Activated CD4-positive, CD25-positive, alpha-beta regulatory T cell treated with anti-CD3 and anti-CD28 coated beads, Interleukin-2, amount 50 U/mL, for 24 hours (primary cell): ENCODE results near the gene PTK7.
A peak's percentile ranks its signal among the peaks of the same experiment; 100 is the strongest.
"Not testable (repeated sequence)": the region's sequence is repeated elsewhere in the genome, so short reads cannot be mapped to it uniquely, and the experiment has no call there.

Experiments used
- ATAC-seq, 2 donors: fragments of 150-1000 bp; cut with Tn5 transposase; one replicate each; pipeline ENCODE4 v1.10.0; 2021; ENCODE audit warnings: mild to moderate bottlenecking in 1 of 2, moderate library complexity in 1 of 2

PTK7 gene

GRCh38 chr6:43054206-43054943, 21.7 kb upstream of the PTK7 start:
- no peak for ATAC-seq

GRCh38 chr6:43055966-43056365, 20.1 kb upstream of the PTK7 start:
- no peak for ATAC-seq

GRCh38 chr6:43058531-43058930, 17.6 kb upstream of the PTK7 start:
- no peak for ATAC-seq

- ATAC-seq, result peak; percentile 95 to 96
These were observed 16.7 kb upstream of the PTK7 start, which contains the start of the genes KLC4 and MRPL2 for GRCh38 chr6:43059168-43060033. Gene KLC4, plus strand, starts transcription at chr6:43059631. Its CDS starts 1,705 bp downstream, at chr6:43061336. Gene MRPL2, minus strand, starts transcription at chr6:43059434. Its CDS starts 53 bp downstream, at chr6:43059381.

GRCh38 chr6:43060034-43060754, 15.9 kb upstream of the PTK7 start:
- no peak for ATAC-seq

- no peak for ATAC-seq
These were observed 15.1 kb upstream of the PTK7 start for GRCh38 chr6:43060755-43061633.

- ATAC-seq, result no peak
These were observed 14.3 kb upstream of the PTK7 start for GRCh38 chr6:43061861-43062260.

- ATAC-seq, result no peak
These were observed 13.3 kb upstream of the PTK7 start for GRCh38 chr6:43062818-43063217.

- ATAC-seq, result no peak
These were observed 6.0 kb upstream of the PTK7 start for GRCh38 chr6:43070028-43070632.

- no peak for ATAC-seq
These were observed 1.1 kb upstream of the PTK7 start for GRCh38 chr6:43074847-43075669.

- ATAC-seq, result no peak
These were observed 584 bp downstream of the PTK7 start for GRCh38 chr6:43076464-43077332.

GRCh38 chr6:43077333-43077809, 1.3 kb downstream of the PTK7 start:
- ATAC-seq, result no peak

- ATAC-seq, result no peak
These were observed 1.9 kb downstream of the PTK7 start for GRCh38 chr6:43077981-43078511.

- no peak for ATAC-seq
These were observed 2.6 kb downstream of the PTK7 start for GRCh38 chr6:43078691-43079090.

- no peak for ATAC-seq
These were observed 4.9 kb downstream of the PTK7 start for GRCh38 chr6:43081043-43081442.

- ATAC-seq, result not testable (repeated sequence)
These were observed 5.8 kb downstream of the PTK7 start for GRCh38 chr6:43081922-43082321.

- ATAC-seq, result no peak
These were observed 6.9 kb downstream of the PTK7 start for GRCh38 chr6:43082806-43083655.

GRCh38 chr6:43086022-43086658, 10.0 kb downstream of the PTK7 start:
- peak; percentile 83 to 86 for ATAC-seq
